Cardiac fibroblast (primary cell): ENCODE results near the gene ELFN1.
"Not testable (repeated sequence)": the region's sequence is repeated elsewhere in the genome, so short reads cannot be mapped to it uniquely, and the experiment has no call there.

ENCODE experiments used
- DNase-seq, 2 donors: peaks; one replicate each; pipeline versions ENCODE4 v3.0.0 to v3.0.0-alpha.2; 2010; ENCODE audit warnings: low read depth in 2 of 2
- H3K4me3 ChIP-seq, 2 donors: replicated peaks in 1 of 2; 1 replicate in 1 of 2; 2 replicates in 1 of 2; pipeline ENCODE4 v1.5.1; 2011; ENCODE audit warnings: low read depth in 2 of 2, low read length in 2 of 2, mild to moderate bottlenecking in 2 of 2, moderate library complexity in 1 of 2
- TF ChIP-seq, protein P1 (sequence below): IDR thresholded peaks from one replicate; pipeline ENCODE4 v1.5.1; 2011; ENCODE audit warnings: low read depth, mild to moderate bottlenecking, low read length, inconsistent platforms

The ELFN1 gene

DNA sequence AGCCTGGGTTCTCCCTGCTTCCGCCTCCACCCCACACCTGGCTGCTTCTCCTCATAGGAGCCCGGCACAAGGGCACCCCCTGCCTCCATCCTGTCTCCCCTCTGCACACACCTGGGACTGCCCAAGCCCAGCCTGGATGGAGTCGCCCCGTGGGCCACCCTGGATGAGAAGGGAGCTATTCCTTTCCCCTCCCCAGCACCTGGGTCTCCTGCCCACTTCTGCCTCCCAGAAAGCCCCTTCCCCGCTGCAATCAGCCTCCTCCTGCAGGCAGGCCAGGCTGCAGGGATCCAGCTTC, 45.2 kb downstream of the ELFN1 start:
- TF ChIP-seq, protein P1, sequence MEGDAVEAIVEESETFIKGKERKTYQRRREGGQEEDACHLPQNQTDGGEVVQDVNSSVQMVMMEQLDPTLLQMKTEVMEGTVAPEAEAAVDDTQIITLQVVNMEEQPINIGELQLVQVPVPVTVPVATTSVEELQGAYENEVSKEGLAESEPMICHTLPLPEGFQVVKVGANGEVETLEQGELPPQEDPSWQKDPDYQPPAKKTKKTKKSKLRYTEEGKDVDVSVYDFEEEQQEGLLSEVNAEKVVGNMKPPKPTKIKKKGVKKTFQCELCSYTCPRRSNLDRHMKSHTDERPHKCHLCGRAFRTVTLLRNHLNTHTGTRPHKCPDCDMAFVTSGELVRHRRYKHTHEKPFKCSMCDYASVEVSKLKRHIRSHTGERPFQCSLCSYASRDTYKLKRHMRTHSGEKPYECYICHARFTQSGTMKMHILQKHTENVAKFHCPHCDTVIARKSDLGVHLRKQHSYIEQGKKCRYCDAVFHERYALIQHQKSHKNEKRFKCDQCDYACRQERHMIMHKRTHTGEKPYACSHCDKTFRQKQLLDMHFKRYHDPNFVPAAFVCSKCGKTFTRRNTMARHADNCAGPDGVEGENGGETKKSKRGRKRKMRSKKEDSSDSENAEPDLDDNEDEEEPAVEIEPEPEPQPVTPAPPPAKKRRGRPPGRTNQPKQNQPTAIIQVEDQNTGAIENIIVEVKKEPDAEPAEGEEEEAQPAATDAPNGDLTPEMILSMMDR: no peak
- no peak for DNase-seq
- H3K4me3 ChIP-seq: no peak overlapping the region

DNA sequence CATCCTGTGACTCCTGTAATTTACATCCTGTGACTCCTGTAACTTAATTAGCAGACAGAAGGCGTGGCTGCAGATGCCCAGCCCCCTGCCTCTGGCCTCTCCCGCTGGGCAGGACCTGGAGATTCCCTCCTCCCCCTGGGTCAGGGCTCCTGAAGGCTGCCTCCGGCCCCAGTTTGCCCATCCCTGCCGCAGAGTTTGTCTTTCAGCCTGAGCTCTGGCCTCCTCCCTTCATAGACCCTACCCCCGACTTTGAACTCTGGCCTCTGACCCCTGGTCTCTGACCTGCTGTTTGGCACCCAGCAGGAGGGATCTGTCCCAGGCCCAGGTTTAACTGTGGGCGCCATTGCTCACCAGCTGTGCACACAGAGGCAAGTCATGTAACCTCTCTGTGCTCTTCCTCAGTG, 45.6 kb downstream of the ELFN1 start:
- H3K4me3 ChIP-seq: no peak overlapping the region
- DNase-seq: no peak
- TF ChIP-seq, protein P1: no peak

DNA sequence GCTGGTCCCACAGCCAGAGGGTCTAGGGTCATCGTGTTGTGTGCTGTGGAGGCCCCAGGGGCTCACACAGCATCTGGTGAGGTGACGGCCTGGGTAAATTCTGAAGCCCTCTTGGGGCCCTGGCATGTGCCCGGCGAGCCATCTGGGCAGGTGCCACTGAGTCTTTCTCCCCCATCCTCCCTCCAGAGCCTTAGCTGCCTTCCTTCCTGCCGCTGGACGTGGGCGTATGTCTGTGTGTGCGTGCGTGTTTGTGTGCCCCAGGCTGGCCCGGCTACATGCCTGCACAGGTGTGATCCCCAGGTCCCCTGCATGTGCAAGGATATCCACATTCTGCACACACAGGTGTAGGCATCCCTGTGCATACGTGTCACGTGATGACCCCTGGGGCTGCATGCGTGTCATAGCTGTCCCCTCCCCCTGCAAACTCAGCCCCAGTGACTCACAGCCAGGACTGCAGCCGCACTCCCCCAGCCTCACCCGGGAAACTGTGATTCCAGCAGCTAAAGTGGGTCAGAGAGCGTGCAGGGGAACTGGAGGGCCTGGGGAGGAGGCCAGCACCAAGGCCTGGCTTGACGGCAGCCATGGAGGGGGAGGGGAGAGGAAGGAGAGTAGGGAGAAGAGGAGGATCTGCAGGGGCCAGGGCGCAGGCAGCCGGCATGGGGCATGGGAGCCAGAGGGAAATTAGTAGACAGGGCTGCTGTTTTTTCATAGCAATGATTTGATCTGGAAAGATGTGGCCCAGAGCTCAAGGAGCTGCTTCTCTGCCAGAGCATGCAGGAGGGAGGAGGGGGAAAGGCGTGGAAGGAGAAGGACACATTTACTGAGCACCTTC, 46.4 kb downstream of the ELFN1 start:
- H3K4me3 ChIP-seq: no peak overlapping the region
- peak; percentile 20 to 61 for DNase-seq
- TF ChIP-seq, protein P1: no peak

DNA sequence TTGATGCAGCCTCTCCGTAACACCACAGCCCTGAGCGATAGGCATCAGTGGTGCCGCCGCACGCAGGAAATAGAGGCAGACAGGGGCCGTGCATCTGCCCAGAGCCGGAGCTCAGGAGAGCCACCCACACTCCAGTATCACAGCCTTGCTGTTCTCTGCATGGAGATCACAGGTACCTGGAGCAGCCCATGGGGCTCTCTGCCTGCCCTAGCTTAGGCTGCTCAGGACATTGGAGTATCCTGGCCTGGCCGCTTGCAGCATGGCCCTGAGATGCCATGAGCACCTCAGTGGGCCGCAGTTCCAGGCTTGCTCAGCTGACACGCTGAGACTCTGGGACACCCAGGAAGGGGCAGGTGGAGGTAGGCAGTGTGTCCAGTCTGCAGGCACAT, 47.0 kb downstream of the ELFN1 start:
- no peak for DNase-seq
- TF ChIP-seq, protein P1: no peak
- no peak overlapping the region for H3K4me3 ChIP-seq

DNA sequence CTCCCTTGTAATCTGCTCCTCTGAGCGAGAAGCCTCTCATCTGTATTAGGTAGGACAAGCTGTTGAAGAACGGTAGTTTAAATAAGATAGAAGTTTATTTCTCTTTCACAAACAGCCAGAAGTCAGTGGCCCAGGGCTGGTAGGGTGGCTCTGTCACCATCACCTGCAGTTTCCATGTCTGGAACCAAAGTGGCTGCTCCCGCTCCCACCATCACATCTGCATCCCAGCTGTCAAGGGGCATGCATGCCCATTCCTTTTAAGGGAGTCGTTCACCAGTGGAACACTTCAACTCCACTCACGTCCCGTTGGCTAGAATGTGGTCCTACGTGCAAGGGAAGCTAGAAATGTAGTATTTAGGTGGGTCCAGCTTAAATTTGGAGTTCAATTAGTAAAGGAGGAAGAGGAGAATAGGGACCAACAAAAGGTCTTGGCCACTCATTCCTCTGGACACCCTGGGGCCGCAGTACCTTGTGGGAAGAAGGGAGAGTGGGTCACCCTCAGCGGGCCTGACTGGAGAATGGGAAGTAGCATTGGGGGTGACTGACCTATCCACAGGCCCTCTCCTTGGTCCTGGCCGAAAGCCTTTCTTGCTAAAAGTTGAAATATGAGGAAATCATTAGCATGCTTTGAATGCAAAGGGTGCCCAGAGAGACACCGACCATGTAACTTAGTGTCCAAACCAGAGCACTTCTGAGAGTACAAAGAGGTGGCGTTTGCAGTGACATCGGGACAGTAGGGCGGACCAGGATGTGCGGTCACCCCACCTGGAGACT, 48.0 kb downstream of the ELFN1 start:
- TF ChIP-seq, protein P1: no peak
- DNase-seq: no peak
- no peak overlapping the region for H3K4me3 ChIP-seq

DNA sequence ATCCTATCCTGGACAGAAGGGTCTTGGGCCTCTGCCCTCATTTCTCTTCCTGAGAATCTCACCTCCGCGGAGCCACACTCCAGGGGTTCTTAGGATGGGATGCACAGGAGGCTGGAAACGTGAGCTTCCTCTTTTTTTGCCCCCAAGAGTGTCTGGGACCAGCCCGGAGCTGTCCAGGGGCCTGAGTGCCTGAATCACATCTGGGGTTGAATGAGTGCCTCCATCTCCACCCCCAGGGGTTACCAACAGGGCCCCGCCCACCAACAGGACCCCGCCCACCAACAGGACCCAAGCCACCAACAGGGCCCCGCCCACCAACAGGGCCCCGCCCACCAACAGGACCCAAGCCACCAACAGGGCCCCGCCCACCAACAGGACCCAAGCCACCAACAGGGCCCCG, 48.8 kb downstream of the ELFN1 start:
- H3K4me3 ChIP-seq, DNase-seq: not testable (repeated sequence)

DNA sequence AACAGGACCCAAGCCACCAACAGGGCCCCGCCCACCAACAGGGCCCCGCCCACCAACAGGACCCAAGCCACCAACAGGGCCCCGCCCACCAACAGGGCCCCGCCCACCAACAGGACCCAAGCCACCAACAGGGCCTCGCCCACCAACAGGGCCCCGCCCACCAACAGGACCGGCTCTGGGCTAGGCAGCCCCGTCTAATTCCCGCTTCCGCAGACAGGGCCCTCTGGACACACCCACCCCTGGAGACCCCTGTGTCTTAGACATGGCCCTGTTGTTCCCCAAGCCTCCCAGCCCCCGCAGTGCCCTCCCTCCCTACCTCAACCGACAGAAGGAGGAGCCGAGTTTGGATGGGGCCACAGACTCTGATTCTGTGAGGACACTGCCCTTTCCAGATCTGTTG, 49.2 kb downstream of the ELFN1 start:
- not testable (repeated sequence) for H3K4me3 ChIP-seq, DNase-seq
